Activated naive CD8-positive, alpha-beta T cell treated with anti-CD3 and anti-CD28 coated beads, Interleukin-2, amount 10 ng/mL, durations not matched to agents 7 days and 5 days (primary cell): ENCODE measurements around the gene HRH3. TPM values are rescaled to one million over a fixed set of nuclear protein-coding genes. Genes with fewer than 3 reads are reported as not detected.
A peak's percentile ranks its signal among the peaks of the same experiment; 100 is the strongest.

Experiments
- ATAC-seq: fragments of 150-1000 bp; cut with Tn5 transposase; one replicate; pipeline ENCODE4 v1.10.0; 2021; ENCODE audit warnings: low read depth, moderate library complexity
- POLR2A ChIA-PET: fragments of 350-600 bp; sonication (Branson Sonifier 250); formaldehyde crosslinking; loops from one replicate; lab custom pipeline; 2021; ENCODE audit warnings: antibody characterized with exemption; lab: Charles Lee
- DNase-seq: peaks from one replicate; pipeline ENCODE4 v3.0.0; 2021
- H3K27ac Mint-ChIP-seq: one replicate; pipeline ENCODE4 v1.8.0; 2022; ENCODE audit warnings: mild to moderate bottlenecking, mixed read lengths
- H3K27me3 Mint-ChIP-seq: one replicate; pipeline ENCODE4 v1.8.0; 2022; ENCODE audit warnings: mild to moderate bottlenecking, moderate library complexity, mixed read lengths
- H3K36me3 Mint-ChIP-seq: one replicate; pipeline ENCODE4 v1.8.0; 2021; ENCODE audit warnings: mild to moderate bottlenecking, mixed read lengths
- H3K4me1 Mint-ChIP-seq: one replicate; pipeline ENCODE4 v1.8.0; 2021; ENCODE audit warnings: mixed read lengths
- H3K4me3 Mint-ChIP-seq: one replicate; pipeline ENCODE4 v1.8.0; 2022; ENCODE audit warnings: mild to moderate bottlenecking, moderate library complexity, mixed read lengths
- H3K9me3 Mint-ChIP-seq: one replicate; pipeline ENCODE4 v1.8.0; 2021; ENCODE audit warnings: mixed read lengths
- total RNA-seq, 2 experiments: library from RNA; stranded (reverse); gene quantifications; one replicate each; pipeline ENCODE4 v1.2.3, GENCODE V29; 2021

Gene HRH3
- total RNA-seq: not detected

DNA sequence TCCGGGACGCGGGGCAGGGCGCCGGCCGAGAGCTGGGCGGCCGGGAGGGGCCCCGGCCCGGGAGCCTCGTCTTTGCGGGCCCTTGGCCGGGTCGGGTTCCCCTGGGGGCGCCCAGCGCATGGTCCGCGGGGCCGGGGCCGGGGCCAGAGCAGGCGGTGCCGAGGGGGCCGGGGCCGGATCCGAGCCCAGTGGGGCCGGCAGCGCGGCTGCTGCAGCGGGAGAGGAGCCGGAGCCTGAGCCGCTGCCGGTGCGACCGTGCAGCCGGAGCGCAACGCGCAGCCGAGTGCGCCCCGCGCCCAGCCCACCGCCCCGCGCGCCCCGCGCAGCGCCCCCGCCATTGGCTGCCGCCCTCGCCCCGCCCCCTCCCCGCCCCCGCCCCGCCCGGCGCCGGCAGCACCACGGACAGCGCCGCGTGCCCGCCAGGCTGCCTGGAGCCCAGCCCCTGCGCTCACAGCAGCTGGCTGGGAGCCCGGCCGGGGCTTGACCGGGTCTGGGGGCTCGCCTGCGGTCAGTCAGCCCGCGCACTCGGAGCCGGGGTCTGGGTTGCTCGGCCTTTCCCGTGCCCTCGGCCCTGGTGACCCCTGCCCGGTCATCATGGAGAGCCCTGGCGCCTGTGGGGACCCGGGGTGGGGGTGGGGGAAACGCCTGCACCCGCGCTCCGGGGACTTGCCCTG, at the start of gene HRH3:
TSS of gene HRH3 (minus strand) at position 287 of the 674 bp plus-strand sequence. CDS start 308 bp downstream, outside the sequence.
- H3K4me1 Mint-ChIP-seq: no peaks in the 10 kb centered on the region
- no peak within 1 kb of the TSS for H3K27ac Mint-ChIP-seq
- H3K27me3 Mint-ChIP-seq: peaks cover 32% of the 10 kb centered on the region
- H3K4me3 Mint-ChIP-seq: peak within 1 kb of the TSS; percentile 19
- peak; percentile 76 for DNase-seq
- no peaks in the 10 kb centered on the region for H3K9me3 Mint-ChIP-seq
- ATAC-seq: peak; percentile 69
- POLR2A ChIA-PET: no interaction called here
- H3K36me3 Mint-ChIP-seq: no peaks in the 10 kb centered on the region

DNA sequence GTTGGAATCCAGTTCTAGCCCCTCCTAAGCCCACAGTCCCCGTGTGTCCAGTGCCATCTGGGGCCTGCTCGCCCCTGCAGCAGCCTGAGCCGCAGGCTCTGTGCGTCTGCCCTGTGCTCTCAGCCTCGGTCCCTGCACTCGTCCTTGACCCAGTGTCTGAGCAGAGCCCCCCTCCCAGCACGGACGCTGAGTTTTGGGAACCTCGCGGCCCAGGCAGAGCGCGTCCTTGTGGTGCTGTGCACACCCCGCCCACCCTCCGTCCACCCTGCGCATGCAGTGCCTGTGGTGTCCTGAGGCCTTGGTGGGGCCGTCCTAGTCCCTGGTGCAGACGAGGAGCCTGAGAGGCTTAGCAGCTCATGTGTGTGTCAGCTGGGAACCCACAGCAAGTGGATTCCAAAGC, 49.8 kb upstream of the HRH3 start:
- POLR2A ChIA-PET: no interaction called here
- no peak for ATAC-seq
- DNase-seq: no peak
- H3K4me3 Mint-ChIP-seq: no peak overlapping the region
- peaks cover 3% of the 10 kb centered on the region for H3K36me3 Mint-ChIP-seq
- H3K27me3 Mint-ChIP-seq: no peaks in the 10 kb centered on the region
- no peak overlapping the region for H3K27ac Mint-ChIP-seq
- no peaks in the 10 kb centered on the region for H3K4me1 Mint-ChIP-seq
- H3K9me3 Mint-ChIP-seq: no peaks in the 10 kb centered on the region

DNA sequence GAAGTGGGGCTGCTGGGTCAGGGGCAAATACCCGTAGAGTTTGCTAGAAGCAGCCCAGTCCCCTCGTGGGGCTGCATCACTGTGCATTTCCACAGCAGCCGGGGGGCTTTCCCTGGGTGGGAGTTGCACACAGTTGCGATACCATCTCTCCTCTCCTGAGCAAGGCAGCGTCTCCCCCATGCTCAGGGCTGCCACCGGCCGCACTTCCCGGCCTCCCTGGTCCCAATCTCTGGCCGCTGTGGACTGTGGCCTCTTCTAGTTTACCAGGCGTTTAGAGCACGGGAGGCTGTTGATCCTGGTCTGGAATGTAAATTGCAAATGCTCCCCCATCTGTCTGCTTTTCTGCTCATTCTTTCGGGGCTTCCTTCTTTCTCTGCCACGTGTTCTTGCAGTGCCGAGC, 49.3 kb upstream of the HRH3 start:
- Mint-ChIP-seq H3K9me3 (no peaks in the 10 kb centered on the region), H3K4me3 (no peak overlapping the region), H3K27me3 (no peaks in the 10 kb centered on the region), H3K36me3 (peaks cover 6% of the 10 kb centered on the region), H3K27ac (no peak overlapping the region), H3K4me1 (no peaks in the 10 kb centered on the region)
- ATAC-seq (no peak), DNase-seq (no peak)
- POLR2A ChIA-PET: no interaction called here

DNA sequence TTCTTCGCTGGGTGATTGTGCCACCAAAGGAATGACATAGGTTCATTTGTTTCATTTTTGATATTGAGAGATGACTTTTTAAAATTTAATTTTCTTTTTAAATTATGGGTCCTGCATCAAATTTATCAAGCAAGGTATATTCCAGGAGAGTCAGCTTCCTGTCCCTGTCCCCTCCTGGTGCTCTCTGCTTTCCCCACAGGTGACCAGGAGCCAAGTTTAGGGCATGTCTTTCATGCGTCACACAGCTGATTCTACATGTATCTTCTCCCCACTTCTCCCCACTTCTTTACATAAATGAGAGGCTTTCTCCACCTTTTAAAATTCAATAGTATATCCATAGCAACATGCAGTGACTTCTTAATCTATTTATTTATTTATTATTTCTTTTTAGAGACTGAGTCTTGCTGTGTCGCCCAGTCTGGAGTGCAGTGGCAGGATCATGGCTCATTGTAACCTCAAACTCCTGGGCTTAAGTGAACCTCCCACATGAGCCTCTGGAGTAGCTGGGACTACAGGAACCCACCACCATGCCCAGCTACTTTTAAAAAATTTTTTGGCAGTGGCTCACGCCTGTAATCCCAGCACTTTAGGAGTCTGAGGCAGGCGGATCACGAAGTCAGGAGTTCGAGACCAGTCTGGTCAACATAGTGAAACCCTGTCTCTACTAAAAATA, 48.3 kb upstream of the HRH3 start:
- no peaks in the 10 kb centered on the region for H3K4me1 Mint-ChIP-seq
- H3K36me3 Mint-ChIP-seq: peaks cover 6% of the 10 kb centered on the region
- no peak overlapping the region for H3K27ac Mint-ChIP-seq
- DNase-seq (no peak), ATAC-seq (no peak)
- POLR2A ChIA-PET: no interaction called here
- H3K9me3 Mint-ChIP-seq: no peaks in the 10 kb centered on the region
- H3K4me3 Mint-ChIP-seq: no peak overlapping the region
- H3K27me3 Mint-ChIP-seq: no peaks in the 10 kb centered on the region

DNA sequence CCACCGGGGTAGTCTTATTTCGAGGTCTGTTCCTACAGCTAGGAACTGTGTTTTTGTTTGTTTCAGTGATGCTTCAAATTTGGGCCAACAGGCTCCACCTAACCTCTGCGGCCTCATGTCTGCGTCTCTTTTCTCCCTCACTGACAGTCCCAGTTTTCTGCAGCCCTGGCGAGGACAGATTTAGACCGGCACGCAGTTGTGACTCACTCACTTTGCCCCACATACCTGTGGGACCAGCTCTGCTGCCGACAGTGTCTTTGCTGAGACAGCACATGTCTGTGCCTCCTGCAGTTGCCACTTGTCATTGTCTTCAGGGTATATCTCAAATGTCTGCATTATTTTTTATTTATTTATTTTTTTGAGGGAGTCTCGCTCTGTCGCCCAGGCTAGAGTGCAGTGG, 47.5 kb upstream of the HRH3 start:
- ATAC-seq (no peak), DNase-seq (no peak)
- H3K4me3 Mint-ChIP-seq: no peak overlapping the region
- POLR2A ChIA-PET: interaction anchor here (0.7 kb wide), 1 partner anchor 16 kb away, joined by 3 read pairs; no protein-coding TSS in a partner anchor
- no peaks in the 10 kb centered on the region for H3K4me1 Mint-ChIP-seq
- peaks cover 6% of the 10 kb centered on the region for H3K36me3 Mint-ChIP-seq
- no peak overlapping the region for H3K27ac Mint-ChIP-seq
- no peaks in the 10 kb centered on the region for H3K9me3 Mint-ChIP-seq
- no peaks in the 10 kb centered on the region for H3K27me3 Mint-ChIP-seq

DNA sequence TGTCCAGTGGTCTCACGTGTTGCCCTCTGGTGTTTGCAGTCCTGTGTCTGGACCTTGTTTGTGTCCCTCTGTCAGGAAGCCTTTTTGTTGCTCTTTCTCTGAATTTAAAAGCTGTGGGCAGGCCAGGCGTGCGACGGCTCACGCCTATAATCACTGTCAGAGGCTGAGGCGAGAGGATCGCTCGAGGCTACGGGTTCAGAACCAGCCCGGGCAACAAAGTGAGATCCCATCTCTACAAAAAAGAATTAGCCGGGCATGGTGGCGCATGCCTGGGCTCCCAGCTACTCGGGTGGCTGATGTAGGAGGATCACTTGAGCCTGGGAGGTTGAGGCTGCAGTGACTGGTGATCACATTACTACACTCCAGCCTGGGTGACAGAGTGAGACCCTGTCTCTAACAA, 46.8 kb upstream of the HRH3 start:
- Mint-ChIP-seq H3K27ac (no peak overlapping the region), H3K4me3 (no peak overlapping the region), H3K36me3 (peaks cover 6% of the 10 kb centered on the region), H3K27me3 (no peaks in the 10 kb centered on the region), H3K9me3 (no peaks in the 10 kb centered on the region), H3K4me1 (no peaks in the 10 kb centered on the region)
- DNase-seq (no peak), ATAC-seq (no peak)
- POLR2A ChIA-PET: no interaction called here

DNA sequence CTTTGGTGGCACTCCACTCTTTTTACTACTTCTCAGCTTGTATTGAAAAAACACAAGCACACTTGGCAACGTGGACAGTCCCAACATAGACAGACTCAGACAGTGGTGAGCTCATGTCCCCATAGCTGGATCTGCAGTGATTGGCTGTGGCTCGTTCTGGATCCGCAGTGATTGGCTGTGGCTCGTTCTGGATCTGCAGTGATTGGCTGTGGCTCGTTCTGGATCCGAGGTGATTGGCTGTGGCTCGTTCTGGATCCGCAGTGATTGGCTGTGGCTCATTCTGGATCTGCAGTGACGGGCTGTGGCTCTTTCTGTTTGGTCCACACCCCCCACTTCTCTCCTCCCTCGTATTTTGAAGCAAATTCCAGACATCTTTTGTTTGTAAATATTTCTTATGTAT, 46.3 kb upstream of the HRH3 start:
- H3K27me3 Mint-ChIP-seq: no peaks in the 10 kb centered on the region
- H3K4me1 Mint-ChIP-seq: no peaks in the 10 kb centered on the region
- no peaks in the 10 kb centered on the region for H3K9me3 Mint-ChIP-seq
- no peak overlapping the region for H3K27ac Mint-ChIP-seq
- POLR2A ChIA-PET: no interaction called here
- peaks cover 7% of the 10 kb centered on the region for H3K36me3 Mint-ChIP-seq
- no peak for DNase-seq
- H3K4me3 Mint-ChIP-seq: no peak overlapping the region
- ATAC-seq: no peak

DNA sequence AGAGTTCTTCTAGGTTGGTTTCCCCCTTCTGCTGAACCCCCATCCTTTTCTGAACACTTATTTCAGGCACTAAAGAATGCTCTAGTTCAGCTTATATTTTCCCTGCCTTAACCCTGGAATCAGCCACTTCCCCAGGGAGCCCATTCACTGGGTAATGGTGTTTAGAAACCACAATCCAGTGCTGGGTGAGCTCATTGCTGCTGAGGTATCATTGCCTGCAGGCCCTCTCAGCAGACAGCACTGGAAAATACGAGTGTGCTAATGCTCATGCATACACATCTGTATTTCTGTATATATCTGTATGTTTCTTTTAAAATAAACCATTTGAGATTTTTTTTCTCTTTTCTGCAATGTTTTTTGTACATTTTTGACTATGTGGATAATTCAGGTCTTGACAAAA, 45.3 kb upstream of the HRH3 start:
- Mint-ChIP-seq H3K4me3 (no peak overlapping the region), H3K27ac (no peak overlapping the region), H3K4me1 (no peaks in the 10 kb centered on the region), H3K9me3 (no peaks in the 10 kb centered on the region), H3K27me3 (no peaks in the 10 kb centered on the region), H3K36me3 (peaks cover 7% of the 10 kb centered on the region)
- no peak for ATAC-seq
- no peak for DNase-seq
- POLR2A ChIA-PET: no interaction called here

DNA sequence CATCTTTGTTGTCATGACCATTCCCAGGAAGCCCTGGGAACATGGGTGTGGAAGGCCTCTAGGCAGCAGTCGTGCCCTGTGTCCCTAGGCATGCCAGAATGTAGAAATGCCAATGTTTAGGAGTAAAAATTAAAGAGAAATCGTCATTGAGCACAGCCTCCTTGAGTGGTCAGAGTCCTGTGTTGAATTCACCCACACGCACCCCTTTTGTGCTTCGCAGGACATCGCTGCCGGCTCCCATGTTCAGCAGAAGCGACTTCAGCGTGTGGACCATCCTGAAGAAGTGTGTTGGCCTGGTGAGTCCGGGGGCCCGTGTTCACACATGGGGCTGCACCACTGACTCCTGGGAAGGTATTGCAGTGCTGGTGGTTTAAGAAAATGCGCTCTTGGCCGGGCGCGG, 43.3 kb upstream of the HRH3 start:
- Mint-ChIP-seq H3K4me3 (no peak overlapping the region), H3K4me1 (no peaks in the 10 kb centered on the region), H3K9me3 (no peaks in the 10 kb centered on the region), H3K36me3 (peaks cover 7% of the 10 kb centered on the region), H3K27me3 (no peaks in the 10 kb centered on the region), H3K27ac (no peak overlapping the region)
- no peak for DNase-seq
- POLR2A ChIA-PET: no interaction called here
- no peak for ATAC-seq

DNA sequence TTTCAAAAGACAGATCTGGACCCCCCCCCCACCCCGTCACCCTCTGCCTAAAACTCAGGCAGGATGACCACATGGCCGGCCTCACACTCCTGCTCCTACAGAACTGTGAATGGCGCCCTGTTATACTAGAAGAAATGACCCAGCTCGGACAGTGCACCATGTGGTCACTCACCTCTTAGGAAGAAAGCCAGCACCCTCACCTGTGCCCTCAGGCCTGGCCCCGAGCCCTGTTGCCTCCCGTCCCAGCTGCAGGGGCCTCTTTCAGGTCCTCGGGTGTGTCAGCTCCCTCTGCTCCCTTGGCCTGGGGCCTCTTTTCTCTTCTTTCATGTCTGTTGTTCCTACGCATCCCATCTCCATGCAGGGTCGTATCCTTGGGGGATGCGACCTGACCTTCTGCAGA, 42.0 kb upstream of the HRH3 start:
- Mint-ChIP-seq H3K9me3 (no peaks in the 10 kb centered on the region), H3K36me3 (peaks cover 7% of the 10 kb centered on the region), H3K27me3 (no peaks in the 10 kb centered on the region), H3K4me1 (no peaks in the 10 kb centered on the region), H3K4me3 (no peak overlapping the region), H3K27ac (no peak overlapping the region)
- POLR2A ChIA-PET: no interaction called here
- ATAC-seq (no peak), DNase-seq (no peak)

DNA sequence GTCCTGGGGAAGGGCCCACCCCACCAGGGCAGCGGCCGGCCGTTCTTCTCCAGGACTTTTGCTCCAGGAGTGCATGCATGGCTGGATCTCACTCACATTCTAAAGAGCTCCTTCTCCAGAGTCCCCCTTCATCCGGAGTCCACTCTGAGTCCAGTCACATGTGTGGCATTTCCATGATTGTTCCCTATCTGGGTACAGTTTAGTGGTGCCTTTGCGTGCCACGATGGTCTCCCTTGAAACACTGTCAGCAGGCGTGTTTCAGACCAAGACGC, 39.2 kb upstream of the HRH3 start:
- H3K4me3 Mint-ChIP-seq: no peak overlapping the region
- no peak overlapping the region for H3K27ac Mint-ChIP-seq
- ATAC-seq: no peak
- H3K27me3 Mint-ChIP-seq: no peaks in the 10 kb centered on the region
- peaks cover 2% of the 10 kb centered on the region for H3K36me3 Mint-ChIP-seq
- H3K4me1 Mint-ChIP-seq: no peaks in the 10 kb centered on the region
- no peaks in the 10 kb centered on the region for H3K9me3 Mint-ChIP-seq
- DNase-seq: no peak
- POLR2A ChIA-PET: no interaction called here

DNA sequence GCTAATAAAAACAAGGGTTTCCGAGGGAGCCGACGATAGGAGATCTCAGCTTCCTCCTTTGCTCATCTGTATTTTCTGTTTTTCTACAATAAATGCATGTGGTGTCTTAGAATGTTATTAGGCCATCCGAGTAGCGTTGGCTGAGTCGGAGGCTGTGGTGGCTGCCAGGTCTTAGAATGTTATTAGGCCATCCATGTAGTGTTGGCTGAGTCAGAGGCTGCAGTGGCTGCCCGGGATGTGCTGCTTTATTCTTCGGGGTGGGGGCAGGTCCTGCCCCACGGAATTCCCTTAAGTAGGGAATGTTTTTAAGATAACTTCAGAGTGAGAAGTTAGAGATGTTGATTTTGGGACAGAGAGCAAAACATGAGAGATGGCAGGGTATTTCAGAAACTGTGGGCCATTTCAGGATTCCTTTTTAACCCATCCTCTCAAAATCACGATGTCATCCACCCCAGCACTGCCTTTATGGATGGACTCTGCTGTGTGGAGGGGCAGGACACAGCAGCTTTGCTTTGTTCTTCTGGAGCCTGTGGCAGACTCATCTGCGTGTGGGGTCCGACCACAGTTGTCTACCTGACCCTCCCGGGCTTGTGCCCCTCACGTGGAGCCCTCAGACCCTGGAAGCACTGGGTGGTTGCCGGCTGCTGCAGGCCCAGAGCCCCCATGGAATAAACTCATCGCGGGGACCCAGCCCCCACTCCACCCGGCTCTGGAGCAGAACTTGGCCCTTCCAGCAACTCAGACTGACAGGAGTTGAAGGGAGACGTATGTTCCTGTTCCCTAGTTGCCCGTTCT, 38.6 kb upstream of the HRH3 start:
- Mint-ChIP-seq H3K4me3 (no peak overlapping the region), H3K27ac (no peak overlapping the region), H3K9me3 (no peaks in the 10 kb centered on the region), H3K4me1 (no peaks in the 10 kb centered on the region), H3K36me3 (peaks cover 2% of the 10 kb centered on the region), H3K27me3 (no peaks in the 10 kb centered on the region)
- POLR2A ChIA-PET: no interaction called here
- DNase-seq: no peak
- no peak for ATAC-seq

DNA sequence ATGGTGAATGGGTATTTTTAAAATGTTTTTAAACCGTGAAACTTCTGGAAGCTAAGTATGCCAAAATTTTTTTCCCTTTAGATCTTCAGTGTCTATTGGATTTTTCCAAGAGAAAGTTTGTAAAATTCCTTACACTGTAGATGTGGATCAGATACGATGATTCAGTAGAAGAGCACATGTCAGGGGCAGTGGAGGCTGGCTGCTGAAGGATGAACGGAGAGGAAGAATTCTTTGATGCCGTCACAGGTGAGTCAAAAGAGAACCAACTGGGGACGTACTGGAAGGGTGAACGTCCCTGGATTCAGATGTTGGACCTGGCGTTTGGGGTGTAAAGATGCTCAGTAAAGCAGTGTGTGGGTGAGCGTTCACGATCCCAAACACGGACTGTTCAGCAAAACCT, 35.9 kb upstream of the HRH3 start:
- H3K36me3 Mint-ChIP-seq: no peaks in the 10 kb centered on the region

More for the DNA sequence above, 35.9 kb upstream of the HRH3 start:
- Mint-ChIP-seq H3K9me3 (no peaks in the 10 kb centered on the region), H3K27me3 (no peaks in the 10 kb centered on the region), H3K4me3 (no peak overlapping the region), H3K4me1 (no peaks in the 10 kb centered on the region), H3K27ac (no peak overlapping the region)
- no peak for ATAC-seq
- no peak for DNase-seq
- POLR2A ChIA-PET: no interaction called here
